Measurements from ENCODE around the gene PIK3C2G.

DNA sequence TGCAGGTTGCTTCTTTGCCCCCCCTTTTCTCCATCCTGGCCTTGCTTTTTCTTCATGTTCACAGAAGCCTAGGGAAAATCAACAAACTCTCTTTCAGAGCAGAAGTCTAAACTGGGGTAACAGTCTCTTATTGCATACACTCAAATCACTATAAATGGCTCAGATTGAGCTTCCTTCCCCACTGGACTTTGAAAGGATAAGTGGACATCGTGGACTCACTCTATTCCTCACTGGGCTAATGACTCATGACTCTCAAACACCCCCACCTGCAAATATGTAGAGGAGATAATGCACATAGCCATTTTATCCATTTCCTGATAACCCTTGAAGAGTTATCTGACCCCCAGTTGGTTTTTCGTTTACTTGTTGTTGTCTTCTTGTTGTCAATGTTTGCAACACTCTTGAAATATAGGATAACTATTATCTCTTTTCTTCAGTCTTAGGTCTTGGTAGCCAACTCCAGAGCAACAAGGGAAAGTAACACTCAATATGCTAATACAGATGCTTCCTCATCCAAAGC, 221.3 kb downstream of the PIK3C2G start:
- no peak for TF ChIP-seq POLR2AphosphoS5 (IDR thresholded peaks at IDR 0.05; ENCODE audit: low read depth, low read length)
- no peak for TF ChIP-seq TAF1 (IDR thresholded peaks at IDR 0.05; ENCODE audit: borderline replicate concordance, insufficient read depth, low read length)
- TF ChIP-seq, protein P1, sequence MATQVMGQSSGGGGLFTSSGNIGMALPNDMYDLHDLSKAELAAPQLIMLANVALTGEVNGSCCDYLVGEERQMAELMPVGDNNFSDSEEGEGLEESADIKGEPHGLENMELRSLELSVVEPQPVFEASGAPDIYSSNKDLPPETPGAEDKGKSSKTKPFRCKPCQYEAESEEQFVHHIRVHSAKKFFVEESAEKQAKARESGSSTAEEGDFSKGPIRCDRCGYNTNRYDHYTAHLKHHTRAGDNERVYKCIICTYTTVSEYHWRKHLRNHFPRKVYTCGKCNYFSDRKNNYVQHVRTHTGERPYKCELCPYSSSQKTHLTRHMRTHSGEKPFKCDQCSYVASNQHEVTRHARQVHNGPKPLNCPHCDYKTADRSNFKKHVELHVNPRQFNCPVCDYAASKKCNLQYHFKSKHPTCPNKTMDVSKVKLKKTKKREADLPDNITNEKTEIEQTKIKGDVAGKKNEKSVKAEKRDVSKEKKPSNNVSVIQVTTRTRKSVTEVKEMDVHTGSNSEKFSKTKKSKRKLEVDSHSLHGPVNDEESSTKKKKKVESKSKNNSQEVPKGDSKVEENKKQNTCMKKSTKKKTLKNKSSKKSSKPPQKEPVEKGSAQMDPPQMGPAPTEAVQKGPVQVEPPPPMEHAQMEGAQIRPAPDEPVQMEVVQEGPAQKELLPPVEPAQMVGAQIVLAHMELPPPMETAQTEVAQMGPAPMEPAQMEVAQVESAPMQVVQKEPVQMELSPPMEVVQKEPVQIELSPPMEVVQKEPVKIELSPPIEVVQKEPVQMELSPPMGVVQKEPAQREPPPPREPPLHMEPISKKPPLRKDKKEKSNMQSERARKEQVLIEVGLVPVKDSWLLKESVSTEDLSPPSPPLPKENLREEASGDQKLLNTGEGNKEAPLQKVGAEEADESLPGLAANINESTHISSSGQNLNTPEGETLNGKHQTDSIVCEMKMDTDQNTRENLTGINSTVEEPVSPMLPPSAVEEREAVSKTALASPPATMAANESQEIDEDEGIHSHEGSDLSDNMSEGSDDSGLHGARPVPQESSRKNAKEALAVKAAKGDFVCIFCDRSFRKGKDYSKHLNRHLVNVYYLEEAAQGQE (IDR thresholded peaks at IDR 0.05; ENCODE audit: insufficient read depth in 1 of 2, low read depth in 2 of 2, low read length in 2 of 2), result no peak
- TF ChIP-seq SIN3A (IDR thresholded peaks at IDR 0.05; ENCODE audit: borderline replicate concordance, insufficient read depth, low read length), result no peak
- TF ChIP-seq FOXP2 (optimal IDR thresholded peaks at IDR 0.05; ENCODE audit: borderline replicate concordance, extremely low read depth, extremely low read length, insufficient read depth), result no peak

Measured in PFSK-1 (cell line).